GM10248 (cell line): Measurements from ENCODE around the gene PIK3R1.
A peak's percentile ranks its signal among the peaks of the same experiment; 100 is the strongest.

Experiments
- CTCF ChIA-PET: fragments of 300-600 bp; sonication (Branson Sonifier 250); formaldehyde crosslinking; extraction: SDS; loops from one replicate; lab custom pipeline; 2021; ENCODE audit warnings: antibody characterized with exemption; lab: Yijun Ruan, JAX
- POLR2A ChIA-PET: fragments of 350-650 bp; sonication (Branson Sonifier 250); formaldehyde crosslinking; extraction: SDS; loops from one replicate; lab custom pipeline; 2020; ENCODE audit warnings: antibody characterized with exemption; lab: Yijun Ruan, JAX
- DNase-seq: peaks from one replicate; pipeline ENCODE4 v3.0.0; 2012; ENCODE audit errors: extremely low spot score
- TF ChIP-seq, protein P1 (sequence below): IDR thresholded peaks from 2 replicates; pipeline ENCODE4 v1.5.1; 2012; ENCODE audit warnings: mild to moderate bottlenecking, low read depth; ENCODE audit errors: extremely low read depth, missing control alignments, control extremely low read depth

PIK3R1 gene

GRCh38 chr5:68315679-68316271 lies 100.2 kb downstream of the PIK3R1 start:
- ChIA-PET CTCF (interaction anchor here (0.6 to 2.5 kb wide), 7 partner anchors 11 to 99 kb away, joined by 3 to 12 read pairs (median 4); no protein-coding TSS in a partner anchor), POLR2A (no interaction called here)
- DNase-seq: peak; percentile 81
- TF ChIP-seq, protein P1, sequence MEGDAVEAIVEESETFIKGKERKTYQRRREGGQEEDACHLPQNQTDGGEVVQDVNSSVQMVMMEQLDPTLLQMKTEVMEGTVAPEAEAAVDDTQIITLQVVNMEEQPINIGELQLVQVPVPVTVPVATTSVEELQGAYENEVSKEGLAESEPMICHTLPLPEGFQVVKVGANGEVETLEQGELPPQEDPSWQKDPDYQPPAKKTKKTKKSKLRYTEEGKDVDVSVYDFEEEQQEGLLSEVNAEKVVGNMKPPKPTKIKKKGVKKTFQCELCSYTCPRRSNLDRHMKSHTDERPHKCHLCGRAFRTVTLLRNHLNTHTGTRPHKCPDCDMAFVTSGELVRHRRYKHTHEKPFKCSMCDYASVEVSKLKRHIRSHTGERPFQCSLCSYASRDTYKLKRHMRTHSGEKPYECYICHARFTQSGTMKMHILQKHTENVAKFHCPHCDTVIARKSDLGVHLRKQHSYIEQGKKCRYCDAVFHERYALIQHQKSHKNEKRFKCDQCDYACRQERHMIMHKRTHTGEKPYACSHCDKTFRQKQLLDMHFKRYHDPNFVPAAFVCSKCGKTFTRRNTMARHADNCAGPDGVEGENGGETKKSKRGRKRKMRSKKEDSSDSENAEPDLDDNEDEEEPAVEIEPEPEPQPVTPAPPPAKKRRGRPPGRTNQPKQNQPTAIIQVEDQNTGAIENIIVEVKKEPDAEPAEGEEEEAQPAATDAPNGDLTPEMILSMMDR: no peak

DNA sequence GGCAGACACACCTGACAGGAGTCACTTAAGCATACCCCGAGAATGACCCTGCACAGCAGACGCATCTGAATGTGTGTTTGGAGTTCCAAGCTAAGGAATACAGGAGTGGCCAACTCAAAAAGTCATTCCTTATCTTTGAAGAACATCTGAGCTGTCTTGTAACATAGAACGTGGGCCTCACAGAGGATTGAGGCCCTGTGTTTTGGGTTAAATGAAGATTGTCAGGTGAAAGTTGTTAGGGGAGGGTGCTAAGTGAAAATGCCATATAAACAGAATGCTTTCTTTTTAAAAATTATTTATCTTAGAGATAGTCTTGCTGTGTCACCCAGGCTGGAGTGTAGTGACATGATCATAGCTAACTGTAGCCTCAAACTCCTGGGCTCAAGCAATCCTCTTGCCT lies 100.9 kb downstream of the PIK3R1 start:
- TF ChIP-seq, protein P1: no peak
- POLR2A ChIA-PET: no interaction called here
- DNase-seq: no peak
- CTCF ChIA-PET: interaction anchor here (1.2 to 2.5 kb wide), 5 partner anchors 14 to 98 kb away, joined by 3 to 12 read pairs (median 4); no protein-coding TSS in a partner anchor

GRCh38 chr5:68317646-68318045 lies 102.1 kb downstream of the PIK3R1 start:
- CTCF ChIA-PET: interaction anchor here (1.3 to 2.5 kb wide), 3 partner anchors 11 to 30 kb away, joined by 5 to 12 read pairs (median 6); no protein-coding TSS in a partner anchor
- TF ChIP-seq, protein P1: no peak
- DNase-seq: no peak
- POLR2A ChIA-PET: no interaction called here

DNA sequence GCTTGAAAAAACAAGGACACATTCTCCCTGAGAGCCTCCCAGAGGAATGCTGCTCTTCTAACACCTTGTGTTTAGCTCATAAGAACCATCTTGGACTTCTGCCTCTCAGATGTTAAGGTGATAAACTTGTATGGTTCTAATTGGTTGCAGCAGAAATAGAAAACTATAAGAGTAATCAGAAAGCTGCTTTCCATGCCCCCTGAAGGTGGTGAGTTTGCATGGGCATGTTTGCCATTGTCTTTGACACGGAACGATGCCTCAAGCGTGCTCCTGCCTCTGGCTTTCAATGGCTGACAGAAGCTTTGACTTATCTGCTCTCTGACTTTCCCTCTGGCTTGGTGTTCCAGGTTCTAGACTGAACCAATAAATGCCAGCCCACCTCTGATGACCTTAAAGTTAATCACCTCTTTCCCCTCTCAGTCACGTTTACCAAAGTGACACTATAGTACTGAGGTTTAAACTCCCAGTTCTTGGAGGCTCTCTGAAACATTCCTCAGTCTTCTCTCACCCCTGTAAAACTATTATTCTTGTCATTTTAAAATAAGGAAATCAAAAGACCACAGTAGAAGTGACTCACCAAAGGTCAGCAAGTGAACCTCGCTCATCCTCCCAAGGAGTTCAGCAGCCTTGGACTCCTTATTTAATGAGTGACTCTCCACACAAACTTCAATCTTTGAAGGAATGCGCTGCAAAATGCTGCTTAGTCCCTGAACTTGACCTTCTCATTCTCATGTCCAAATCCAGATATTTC lies 103.6 kb downstream of the PIK3R1 start:
- CTCF ChIA-PET: interaction anchor here (0.7 to 1.6 kb wide), 3 partner anchors 9 to 17 kb away, joined by 3 to 6 read pairs (median 6); no protein-coding TSS in a partner anchor
- TF ChIP-seq, protein P1: no peak

GRCh38 chr5:68319706-68320412 lies 104.3 kb downstream of the PIK3R1 start:
- ChIA-PET CTCF (interaction anchor here (0.9 to 1.6 kb wide), 3 partner anchors 11 to 33 kb away, joined by 4 to 10 read pairs (median 6); no protein-coding TSS in a partner anchor), POLR2A (no interaction called here)
- TF ChIP-seq, protein P1: no peak
- DNase-seq: no peak

More for the DNA sequence above, 103.6 kb downstream of the PIK3R1 start:
- POLR2A ChIA-PET: no interaction called here
- no peak for DNase-seq
